ENCODE measurements around the gene ATRN.

Gene ATRN

DNA sequence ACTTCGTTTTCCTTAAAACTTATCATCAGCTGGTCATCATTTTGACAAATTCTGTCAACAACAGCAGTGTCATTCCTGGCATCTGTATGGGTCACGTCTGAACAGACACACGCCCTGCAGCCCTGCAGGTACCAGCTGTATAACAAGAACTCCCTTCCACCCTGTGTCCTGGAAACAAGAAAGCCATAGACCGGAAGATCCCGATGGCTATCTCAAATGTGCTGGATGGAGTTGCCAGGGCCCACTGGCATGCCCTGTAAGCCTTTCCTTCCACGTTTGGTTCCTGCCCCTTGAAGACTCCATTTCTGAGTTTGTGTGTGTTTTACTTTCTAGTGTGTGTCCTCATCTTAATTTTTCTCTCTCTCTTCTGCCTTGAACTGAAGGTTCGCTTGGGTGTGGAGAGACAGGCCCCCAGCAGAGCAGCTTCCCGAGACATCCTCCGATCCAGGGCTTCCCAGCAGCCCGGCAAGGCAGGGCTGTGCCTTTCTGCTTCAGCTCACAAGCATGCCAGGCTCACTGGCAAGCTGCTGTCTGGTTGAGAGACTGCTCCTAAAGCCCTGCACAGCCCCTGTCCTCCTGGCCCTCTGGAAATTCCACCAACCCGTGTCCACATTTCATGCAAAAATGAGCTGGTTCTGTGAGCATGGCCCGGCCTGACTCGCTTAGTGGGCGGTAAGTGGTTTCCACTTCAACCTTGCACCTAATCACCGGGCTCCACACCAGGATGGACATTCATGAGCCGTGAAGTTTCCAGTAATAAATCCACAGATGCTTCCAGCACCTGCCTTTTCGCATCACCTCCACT, 183.7 kb downstream of the ATRN start:
- no peak for DNase-seq (ENCODE audit: low spot score)

DNA sequence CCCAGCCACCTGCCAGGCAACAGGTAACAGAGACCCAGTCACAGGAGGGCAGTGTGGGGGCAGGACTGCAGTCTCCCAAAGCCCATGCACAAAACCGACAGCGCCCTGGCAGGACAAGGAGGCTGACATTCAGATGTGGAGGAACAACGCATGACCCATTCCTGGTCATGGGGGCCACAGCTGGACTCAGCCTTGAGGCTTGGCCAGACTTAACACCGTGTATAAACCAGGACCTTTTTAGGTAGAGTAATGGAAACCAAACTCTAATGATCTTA, 184.2 kb downstream of the ATRN start:
- no peak for DNase-seq (ENCODE audit: low spot score)
- in situ Hi-C loops (cut with MboI; ENCODE audit: low pct_unique_long_range_greater_than_20kb, low sequenced_read_pairs, unreplicated experiment): no loop called here
- TF ChIP-seq, protein P1, sequence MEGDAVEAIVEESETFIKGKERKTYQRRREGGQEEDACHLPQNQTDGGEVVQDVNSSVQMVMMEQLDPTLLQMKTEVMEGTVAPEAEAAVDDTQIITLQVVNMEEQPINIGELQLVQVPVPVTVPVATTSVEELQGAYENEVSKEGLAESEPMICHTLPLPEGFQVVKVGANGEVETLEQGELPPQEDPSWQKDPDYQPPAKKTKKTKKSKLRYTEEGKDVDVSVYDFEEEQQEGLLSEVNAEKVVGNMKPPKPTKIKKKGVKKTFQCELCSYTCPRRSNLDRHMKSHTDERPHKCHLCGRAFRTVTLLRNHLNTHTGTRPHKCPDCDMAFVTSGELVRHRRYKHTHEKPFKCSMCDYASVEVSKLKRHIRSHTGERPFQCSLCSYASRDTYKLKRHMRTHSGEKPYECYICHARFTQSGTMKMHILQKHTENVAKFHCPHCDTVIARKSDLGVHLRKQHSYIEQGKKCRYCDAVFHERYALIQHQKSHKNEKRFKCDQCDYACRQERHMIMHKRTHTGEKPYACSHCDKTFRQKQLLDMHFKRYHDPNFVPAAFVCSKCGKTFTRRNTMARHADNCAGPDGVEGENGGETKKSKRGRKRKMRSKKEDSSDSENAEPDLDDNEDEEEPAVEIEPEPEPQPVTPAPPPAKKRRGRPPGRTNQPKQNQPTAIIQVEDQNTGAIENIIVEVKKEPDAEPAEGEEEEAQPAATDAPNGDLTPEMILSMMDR (IDR thresholded peaks at IDR 0.05; ENCODE audit: extremely low read depth, insufficient read depth, missing control alignments): no peak

More for the DNA sequence above, 183.7 kb downstream of the ATRN start:
- in situ Hi-C loops (cut with MboI; ENCODE audit: low pct_unique_long_range_greater_than_20kb, low sequenced_read_pairs, unreplicated experiment): no loop called here
- TF ChIP-seq, protein P1 (IDR thresholded peaks at IDR 0.05; ENCODE audit: extremely low read depth, insufficient read depth, missing control alignments): no peak

DNA sequence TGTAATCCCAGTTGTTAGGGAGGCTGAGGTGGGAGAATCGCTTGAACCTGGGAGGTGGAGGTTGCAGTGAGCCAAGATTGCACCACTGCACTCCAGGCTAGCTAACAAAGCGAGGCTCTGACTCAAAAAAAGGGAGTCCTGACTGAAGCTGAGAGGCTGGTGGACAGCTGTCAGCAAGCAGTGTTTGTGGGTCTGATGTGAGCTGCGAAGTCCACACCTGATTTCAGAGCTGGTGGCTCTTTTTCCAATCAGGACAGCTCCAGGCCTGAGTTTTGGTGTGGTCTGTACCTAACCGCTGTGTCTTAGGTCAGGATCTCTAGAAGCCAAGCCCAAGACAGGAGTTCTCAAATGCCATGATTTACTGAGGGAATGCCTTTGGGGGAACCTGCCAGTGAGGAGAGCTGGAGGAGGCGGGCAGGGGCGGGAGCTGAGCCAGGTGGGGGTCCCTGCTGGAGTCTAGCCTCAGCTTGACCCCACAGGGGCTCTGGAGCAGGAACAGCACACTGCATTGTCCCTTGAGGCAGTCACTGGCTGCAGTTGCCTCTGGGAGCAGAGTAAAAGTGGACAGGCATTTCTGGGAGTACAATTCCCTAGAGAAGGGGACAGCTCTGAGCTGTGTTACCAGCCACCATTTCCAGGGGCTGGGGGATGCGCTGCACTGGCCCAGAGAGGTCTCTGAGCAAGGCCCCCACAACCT, 187.3 kb downstream of the ATRN start:
- in situ Hi-C loops (cut with MboI; ENCODE audit: low pct_unique_long_range_greater_than_20kb, low sequenced_read_pairs, unreplicated experiment): no loop called here
- no peak for DNase-seq (ENCODE audit: low spot score)
- TF ChIP-seq, protein P1 (IDR thresholded peaks at IDR 0.05; ENCODE audit: extremely low read depth, insufficient read depth, missing control alignments): no peak

DNA sequence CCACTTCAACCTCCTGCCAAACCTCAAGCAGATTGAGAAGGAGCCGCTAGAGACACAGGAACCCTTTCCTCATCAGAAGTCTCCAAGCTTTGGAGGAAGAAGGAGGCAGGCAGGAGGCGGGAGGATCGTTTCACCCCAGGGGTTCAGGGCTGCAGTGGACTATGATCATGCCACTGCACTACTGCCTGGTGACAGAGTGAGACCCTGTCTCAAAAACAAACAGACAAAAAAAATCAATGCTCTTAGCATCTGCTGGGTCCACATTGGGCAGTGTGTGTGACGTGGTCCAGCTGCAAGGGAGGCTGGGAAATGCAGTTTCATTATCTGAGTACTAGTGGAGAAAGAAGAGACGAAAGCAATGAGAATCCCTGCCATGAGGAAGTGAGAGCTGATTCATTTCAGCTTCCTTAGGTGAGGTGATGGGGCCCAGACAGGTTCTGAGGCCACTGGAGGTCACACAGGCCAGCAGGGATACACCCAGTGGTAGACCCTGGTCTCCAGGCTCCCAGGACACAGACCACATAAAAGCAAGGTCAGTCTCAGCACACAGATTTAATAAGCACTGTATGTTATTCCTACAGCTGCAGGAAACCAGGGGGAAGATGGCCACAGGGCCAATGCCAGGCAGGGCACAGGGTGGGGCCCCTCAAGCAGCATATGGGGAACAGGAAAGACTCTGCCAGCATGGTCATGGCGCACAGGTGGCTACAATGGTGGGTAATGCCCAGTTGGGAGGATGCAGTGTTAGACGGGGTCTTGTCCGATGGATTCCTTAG, 188.1 kb downstream of the ATRN start:
- in situ Hi-C loops (cut with MboI; ENCODE audit: low pct_unique_long_range_greater_than_20kb, low sequenced_read_pairs, unreplicated experiment): no loop called here
- DNase-seq (ENCODE audit: low spot score): peak; percentile 89
- TF ChIP-seq, protein P1 (IDR thresholded peaks at IDR 0.05; ENCODE audit: extremely low read depth, insufficient read depth, missing control alignments): no peak

DNA sequence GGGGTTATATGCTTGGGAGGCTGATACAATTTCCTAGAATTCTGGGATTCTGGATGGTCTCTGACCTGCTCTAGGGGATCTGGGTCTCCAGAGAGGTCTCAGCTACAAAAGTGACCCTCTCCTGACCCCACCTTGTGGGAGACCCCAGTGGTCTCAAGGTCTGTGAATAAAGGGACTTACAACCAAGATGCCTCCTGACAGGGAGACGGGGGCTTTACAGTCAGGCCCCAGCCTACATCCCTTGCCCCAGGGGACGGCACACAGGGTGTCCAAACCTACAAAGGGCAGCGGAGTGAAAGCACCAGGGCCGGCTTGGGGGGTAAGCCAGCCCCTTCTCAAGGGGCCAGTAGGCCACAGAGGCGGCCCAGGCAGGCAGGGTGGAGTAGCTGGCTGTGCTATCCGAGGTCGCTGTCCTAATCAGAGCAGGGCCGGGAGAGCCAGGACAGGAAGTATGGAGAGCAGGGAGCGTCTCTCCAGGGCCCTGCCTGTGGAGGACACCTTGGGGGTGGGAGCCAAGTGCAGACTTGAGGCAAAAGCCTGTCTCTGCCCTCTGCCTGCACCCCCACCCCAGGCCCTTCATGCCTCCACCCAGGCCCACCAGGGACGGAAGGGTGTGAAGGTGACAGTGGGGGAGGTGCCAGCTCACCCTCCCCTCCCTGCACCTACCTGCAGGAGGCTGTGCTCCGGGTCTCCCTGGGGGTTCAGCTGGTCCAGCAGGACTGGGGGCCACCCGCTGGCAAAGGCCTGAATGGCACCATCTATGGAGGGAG, 188.9 kb downstream of the ATRN start:
- TF ChIP-seq, protein P1 (IDR thresholded peaks at IDR 0.05; ENCODE audit: extremely low read depth, insufficient read depth, missing control alignments): peak; percentile 10
- in situ Hi-C loops (cut with MboI; ENCODE audit: low pct_unique_long_range_greater_than_20kb, low sequenced_read_pairs, unreplicated experiment): no loop called here
- DNase-seq (ENCODE audit: low spot score): no peak

Measured in GM13977 (cell line).